SHP77 (cell line): ENCODE measurements around the gene CLCN5.
A peak's percentile ranks its signal among the peaks of the same experiment; 100 is the strongest.
"Not testable (repeated sequence)": the region's sequence is repeated elsewhere in the genome, so short reads cannot be mapped to it uniquely, and the experiment has no call there.

Experiments
- DNase-seq, 2 experiments: peaks; one replicate each; lab custom pipeline; 2025; lab: John Stamatoyannopoulos, UW

The CLCN5 gene

GRCh38 chrX:49996474-49996873 lies 74.1 kb downstream of the CLCN5 start:
- no peak for DNase-seq

- DNase-seq, result no peak
Observed at GRCh38 chrX:49999087-49999486, 76.7 kb downstream of the CLCN5 start.

DNA sequence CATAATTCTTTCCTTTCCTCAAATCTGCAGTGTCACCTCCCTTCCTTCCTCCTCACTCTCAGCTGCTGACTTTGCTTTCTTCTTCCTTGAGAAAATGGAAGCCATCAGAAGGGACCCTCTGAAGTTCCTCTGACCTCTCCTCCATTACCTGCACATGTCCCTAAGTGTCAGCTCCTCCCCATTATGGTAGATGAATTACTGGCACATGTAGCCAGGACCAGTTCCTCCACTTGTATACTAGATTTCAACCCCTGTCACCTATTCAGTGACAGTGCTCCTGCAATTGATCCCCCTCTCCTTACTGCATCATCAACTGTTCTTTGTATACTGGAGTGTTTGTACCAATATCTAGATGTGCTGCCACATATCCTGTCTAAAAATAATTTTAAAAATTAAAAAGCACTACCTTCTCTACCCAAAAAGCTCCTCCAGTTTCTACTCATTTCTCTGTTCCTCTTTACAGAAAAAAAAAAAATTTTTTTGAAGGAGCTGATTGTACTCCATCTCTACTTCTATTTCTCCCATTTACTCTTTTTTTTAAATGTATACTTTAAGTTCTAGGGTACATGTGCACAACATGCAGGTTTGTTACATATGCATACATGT lies 78.6 kb downstream of the CLCN5 start:
- no peak for DNase-seq

GRCh38 chrX:50002067-50002714 lies 79.8 kb downstream of the CLCN5 start:
- no peak for DNase-seq

DNA sequence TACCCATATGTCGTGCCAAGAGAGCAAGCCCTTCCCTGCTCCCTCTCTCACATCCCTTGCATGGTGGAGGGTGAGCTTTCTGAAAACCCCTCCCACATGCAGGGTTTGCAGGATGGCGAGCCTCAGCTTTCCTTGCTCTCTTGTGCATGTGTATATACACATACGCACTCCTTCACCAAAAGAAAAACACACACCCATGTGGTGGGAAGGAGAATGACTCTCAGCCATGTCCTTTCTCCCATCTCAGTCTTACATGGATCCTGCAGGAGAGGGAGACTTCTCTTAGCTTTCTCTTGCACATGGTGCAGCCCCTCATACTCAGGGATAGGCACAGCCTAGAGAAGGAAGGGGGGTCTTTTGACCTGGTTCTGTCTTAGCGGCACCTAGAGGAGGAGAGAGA lies 81.1 kb downstream of the CLCN5 start:
- DNase-seq, result no peak

- DNase-seq, result no peak
Observed at GRCh38 chrX:50003927-50004326, 81.5 kb downstream of the CLCN5 start.

DNA sequence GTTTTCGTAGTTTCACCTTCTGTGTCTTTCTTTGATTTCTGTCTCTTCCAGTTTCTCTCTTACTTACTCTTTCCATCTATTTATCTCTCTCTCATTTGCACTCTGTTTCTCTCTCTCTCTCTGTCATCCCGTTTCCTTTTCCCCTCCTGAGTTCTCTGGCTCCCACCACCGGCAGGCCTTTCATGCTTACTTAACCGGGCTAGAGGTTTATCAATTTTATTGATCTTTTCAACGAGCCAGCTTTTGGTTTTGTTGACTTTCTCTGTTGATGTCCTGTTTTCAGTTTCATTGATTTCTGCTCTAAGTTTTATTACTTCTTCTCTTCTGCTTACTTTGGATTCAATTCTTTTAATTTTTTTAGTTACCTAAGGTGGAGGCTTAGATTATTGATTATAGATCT lies 103.2 kb downstream of the CLCN5 start:
- DNase-seq, result not testable (repeated sequence)

GRCh38 chrX:50035126-50035525 lies 112.7 kb downstream of the CLCN5 start:
- DNase-seq, result no peak

- DNase-seq, result no peak
Observed at GRCh38 chrX:50036426-50036825, 114.0 kb downstream of the CLCN5 start.

DNA sequence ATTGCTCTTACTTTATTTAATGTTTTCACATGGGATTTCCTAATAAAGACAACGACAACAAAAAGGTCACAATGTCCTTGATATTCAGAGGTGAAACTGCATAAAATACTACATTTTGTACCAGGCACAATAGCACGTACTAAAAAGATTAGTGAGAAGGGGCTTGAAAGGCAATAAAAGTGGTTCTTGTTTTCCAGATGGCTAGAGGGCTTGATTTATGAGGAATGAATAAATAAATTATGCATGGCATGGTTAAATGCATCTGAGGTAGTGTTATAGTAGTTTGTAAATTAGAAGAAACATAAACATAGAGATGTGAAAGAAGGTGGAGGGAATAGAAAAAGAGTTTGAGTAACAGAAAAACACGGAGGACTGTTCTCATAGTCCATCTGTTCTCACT lies 123.4 kb downstream of the CLCN5 start:
- no peak for DNase-seq

- no peak for DNase-seq
Observed at GRCh38 chrX:50049228-50049627, 126.8 kb downstream of the CLCN5 start.

GRCh38 chrX:50054147-50054546 lies 131.8 kb downstream of the CLCN5 start:
- DNase-seq, result no peak

DNA sequence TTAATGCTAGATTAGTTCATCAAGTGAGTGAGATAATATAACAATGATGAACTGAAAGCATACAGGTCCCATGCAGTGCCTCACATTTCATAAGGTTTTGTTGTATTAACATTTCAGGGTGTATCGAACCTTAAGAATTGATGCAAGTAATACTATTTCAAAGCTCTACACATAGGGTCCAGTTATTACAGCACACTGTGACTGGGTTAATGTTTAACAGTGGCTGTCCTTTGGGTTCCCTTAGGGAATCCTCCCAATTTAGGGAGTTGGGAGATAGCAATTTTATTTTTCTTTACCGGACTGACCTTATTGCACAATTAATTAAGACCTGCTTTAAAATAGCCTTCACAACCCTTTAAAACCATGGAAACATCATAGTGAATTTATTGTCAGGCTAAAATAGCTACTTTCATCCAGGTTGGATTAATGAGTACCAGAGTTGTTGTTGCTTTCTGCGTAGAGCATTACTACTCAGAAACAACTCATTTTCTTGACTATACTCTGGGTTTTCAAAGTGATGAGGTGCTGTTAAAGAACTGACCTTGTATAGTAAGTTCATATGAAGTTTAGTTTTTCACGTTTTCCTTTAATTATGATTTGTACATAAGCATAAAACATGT lies 144.0 kb downstream of the CLCN5 start:
- DNase-seq, result no peak

- peak; percentile 29 to 33 for DNase-seq
Observed at GRCh38 chrX:50067435-50068284, 145.3 kb downstream of the CLCN5 start.

- DNase-seq, result no peak
Observed at GRCh38 chrX:50068285-50068563, 145.8 kb downstream of the CLCN5 start.

- no peak for DNase-seq
Observed at GRCh38 chrX:50068893-50069292, 146.5 kb downstream of the CLCN5 start.

DNA sequence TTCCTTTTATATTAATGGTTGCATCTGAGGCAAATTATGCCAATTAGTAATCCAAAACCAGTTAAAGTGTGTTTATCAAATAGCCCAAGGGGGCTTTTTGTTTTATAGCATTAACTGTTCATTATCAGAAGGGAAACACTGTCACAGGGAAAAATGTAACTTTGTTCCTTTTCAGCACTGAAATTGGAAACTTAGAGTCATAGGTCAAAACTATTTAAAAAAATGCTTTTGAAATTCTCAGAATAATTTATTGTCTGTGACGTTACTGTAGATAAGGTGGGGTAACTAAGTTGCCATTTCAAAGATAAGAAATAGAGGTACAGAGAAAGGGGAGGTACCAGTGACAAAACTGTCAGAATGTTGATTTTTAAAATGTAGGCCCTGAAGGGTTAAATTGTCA lies 149.1 kb downstream of the CLCN5 start:
- DNase-seq, result no peak

GRCh38 chrX:50072110-50072509 lies 149.7 kb downstream of the CLCN5 start:
- no peak for DNase-seq

- no peak for DNase-seq
Observed at GRCh38 chrX:50073601-50074000, 151.2 kb downstream of the CLCN5 start.

DNA sequence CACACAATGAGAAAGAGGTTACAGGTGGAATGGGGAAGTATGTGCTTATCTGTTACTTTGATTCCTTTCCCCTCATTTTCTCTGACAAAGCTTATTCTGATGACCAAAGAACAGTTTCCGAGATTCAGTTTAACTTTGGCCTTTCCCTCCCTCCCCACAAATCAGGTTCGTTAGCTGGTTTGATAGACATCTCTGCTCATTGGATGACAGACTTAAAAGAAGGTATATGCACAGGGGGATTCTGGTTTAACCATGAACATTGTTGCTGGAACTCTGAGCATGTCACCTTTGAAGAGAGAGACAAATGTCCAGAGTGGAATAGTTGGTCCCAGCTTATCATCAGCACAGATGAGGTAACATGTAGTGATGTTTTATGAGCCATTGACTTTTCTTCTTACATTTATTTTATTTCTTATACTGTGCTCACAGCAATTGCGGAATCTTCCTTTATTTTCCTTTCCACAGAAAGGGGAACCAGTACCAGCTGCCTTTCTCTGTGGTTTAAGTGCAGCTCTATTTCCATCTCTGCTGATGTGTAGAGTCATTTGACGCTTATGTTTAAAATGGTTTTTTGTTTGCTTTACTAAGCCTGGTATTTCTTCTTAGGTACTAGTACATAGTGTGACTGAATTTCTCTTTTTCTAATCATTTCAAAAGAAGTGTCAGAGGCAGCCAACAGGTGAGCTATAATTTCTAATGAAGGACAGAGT lies 153.4 kb downstream of the CLCN5 start:
- no peak for DNase-seq

DNA sequence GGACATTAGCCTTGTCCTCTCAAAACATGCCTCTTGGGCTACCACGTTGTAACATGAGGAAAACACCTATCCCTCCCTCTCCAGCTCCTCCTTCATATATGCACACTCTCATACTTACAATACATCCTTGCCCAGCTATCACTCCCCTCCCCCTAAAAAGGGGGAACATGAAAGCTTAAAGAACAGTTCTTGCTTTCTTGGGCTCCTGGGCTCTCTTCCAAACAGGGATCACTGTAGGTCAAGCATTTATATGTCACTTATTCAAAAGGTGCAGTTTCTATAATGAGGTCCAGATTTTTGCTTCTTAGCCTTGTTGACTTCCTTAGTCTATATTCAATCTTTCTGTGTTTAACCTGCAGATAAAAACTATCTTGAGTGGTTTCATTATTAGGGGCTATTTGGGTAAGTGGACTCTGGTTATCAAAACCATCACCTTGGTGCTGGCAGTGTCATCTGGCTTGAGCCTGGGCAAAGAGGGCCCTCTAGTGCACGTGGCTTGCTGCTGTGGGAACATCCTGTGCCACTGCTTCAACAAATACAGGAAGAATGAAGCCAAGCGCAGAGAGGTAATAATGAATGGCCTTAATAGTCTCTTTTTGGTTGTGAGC lies 159.0 kb downstream of the CLCN5 start:
- peak; percentile 0 to 18 for DNase-seq

- DNase-seq, result no peak
Observed at GRCh38 chrX:50082741-50083140, 160.3 kb downstream of the CLCN5 start.
